Measurements from ENCODE around the gene GTF3C4. TPM values are rescaled to one million over a fixed set of nuclear protein-coding genes. Genes with fewer than 3 reads are reported as not detected.
A peak's percentile ranks its signal among the peaks of the same experiment; 100 is the strongest.

The GTF3C4 gene
- total and polyA plus RNA-seq, 2 of the 13 experiments (the other 11 are each of a cell fraction or from before 2014, with no cell fraction given): 2.6 to 12.9 TPM

- no peak for TF ChIP-seq ZNF503 (CRISPR knock-in tag; IDR thresholded peaks at IDR 0.05)
Measured at GRCh38 chr9:132732326-132733259, 62.3 kb downstream of the GTF3C4 start (continued).

- POLR2A ChIA-PET: no interaction called here
- Histone ChIP-seq H3K9me3 (ENCODE audit: low read length) (no peaks in the 10 kb centered on the region), H3K4me2 (ENCODE audit: low read depth, low read length) (no peak overlapping the region), H3K4me1 (ENCODE audit: insufficient read depth, low read length) (no peaks in the 10 kb centered on the region), H3K27me3 (ENCODE audit: control insufficient read depth in 1 of 2, insufficient read depth in 2 of 2, low read length in 2 of 2) (peaks cover 3 to 33% of the 10 kb centered on the region in 2 experiments; a peak in 3 of 5 replicates), H3K79me2 (ENCODE audit: insufficient read depth, low read length) (no peaks in the 10 kb centered on the region), H3K4me3 (replicated peaks in 1 of 3; ENCODE audit: insufficient read depth in 1 of 3, low read depth in 2 of 3, low read length in 3 of 3) (no peak overlapping the region), H4K20me1 (ENCODE audit: insufficient read depth, low read length) (no peaks in the 10 kb centered on the region), H3K9ac (ENCODE audit: insufficient read depth, low read depth, low read length) (no peak overlapping the region), H3K27ac (ENCODE audit: extremely low read length, insufficient read depth, low read length) (no peak overlapping the region), H2AFZ (ENCODE audit: low read length) (no peak overlapping the region), H3K36me3 (replicated peaks in 1 of 2; ENCODE audit: control insufficient read depth in 1 of 2, insufficient read depth in 2 of 2, low read length in 2 of 2) (no peaks in the 10 kb centered on the region)
- 0 out of 2 replicates have a peak, but pooled peaks have one; percentile 19 for TF ChIP-seq ZNF687 (CRISPR knock-in tag; IDR thresholded peaks at IDR 0.05)
- no peak for TF ChIP-seq MAFG (CRISPR knock-in tag; IDR thresholded peaks at IDR 0.05)
- no peak for TF ChIP-seq NFKB2 (CRISPR knock-in tag; IDR thresholded peaks at IDR 0.05; ENCODE audit: borderline replicate concordance)
- TF ChIP-seq RFX1 (IDR thresholded peaks at IDR 0.05): no peak
- ATAC-seq: no peak
- in situ Hi-C loops (cut with HindIII; ENCODE audit: extremely low pct_ligation_motif_present, low pct_unique_long_range_greater_than_20kb) (no loop called here), intact Hi-C loops (cut with micrococcal nuclease; ENCODE audit: unreplicated experiment) (no loop called here)
- FAIRE-seq: no peak
- 55% methylated on average over 11 of the region's 22 CpGs for whole genome bisulfite sequencing (ENCODE audit: low lambda C conversion rate)
- CTCF ChIA-PET (ENCODE audit: low intra/inter-chr PET ratio, low total read pairs): no interaction called here
- no TSS peak for BruUV-seq (replicated peaks)
- no peak for DNase-seq (ENCODE audit: low spot score)
Measured at GRCh38 chr9:132733260-132733815, 63.1 kb downstream of the GTF3C4 start.
